DOHH2 (cell line): ENCODE measurements around the gene LGI2.

Experiments
- CTCF ChIP-seq: fragments of 200-600 bp; sonication (generic); IDR thresholded peaks from one replicate; pipeline ENCODE4 v1.5.1; 2014; ENCODE audit warnings: antibody characterized with exemption, mild to moderate bottlenecking, low read depth, low read length; ENCODE audit not compliant: poor library complexity, severe bottlenecking
- EZH2phosphoT487 ChIP-seq: fragments of 200-600 bp; sonication (generic); IDR thresholded peaks from 2 replicates; pipeline ENCODE4 v1.6.1; 2017; ENCODE audit warnings: borderline replicate concordance, mild to moderate bottlenecking, antibody characterized with exemption, low read length, moderate library complexity, mixed read lengths

- TF ChIP-seq CTCF = no peak
- TF ChIP-seq EZH2phosphoT487 = no peak
Observed at GRCh38 chr4:24968278-24968677, 62.5 kb downstream of the LGI2 start.
